ENCODE results near the gene AGO4.
"Not testable (repeated sequence)": the region's sequence is repeated elsewhere in the genome, so short reads cannot be mapped to it uniquely, and the experiment has no call there.

Gene AGO4

DNA sequence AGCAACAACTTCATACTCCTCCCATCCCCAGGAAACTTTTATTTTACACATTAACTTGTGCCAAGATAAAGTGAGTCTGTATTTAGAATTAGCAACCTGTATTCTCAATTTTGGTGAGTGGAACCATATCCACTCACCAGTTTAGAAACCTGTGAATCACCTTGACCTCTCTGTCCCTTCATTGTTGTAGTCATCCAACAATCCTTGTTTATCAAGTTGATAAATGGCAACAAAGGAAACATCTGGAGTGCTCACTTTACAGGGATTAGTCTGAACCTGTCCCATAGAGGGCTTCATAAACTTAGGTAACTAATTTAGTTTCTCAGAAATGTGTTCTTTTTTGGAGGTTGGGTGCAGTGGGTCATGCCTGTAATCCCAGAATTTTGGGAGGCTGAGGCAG, 34.1 kb upstream of the AGO4 start:
- peaks cover 3% of the 10 kb centered on the region for H3K79me2 ChIP-seq (ENCODE audit: insufficient read depth, low read length)
- no peaks in the 10 kb centered on the region for H3K9me3 ChIP-seq (ENCODE audit: low read length)
- no peaks in the 10 kb centered on the region; the same call in 1 of the 2 replicates for H3F3A ChIP-seq (ENCODE audit: insufficient read depth, low read length)
- H3K4me2 ChIP-seq (ENCODE audit: low read length), result no peak overlapping the region
- peaks cover 7% of the 10 kb centered on the region for H3K4me1 ChIP-seq (ENCODE audit: insufficient read depth, low read length, severe bottlenecking)
- H3K27ac ChIP-seq (ENCODE audit: low read depth, low read length, poor library complexity, severe bottlenecking), result no peak overlapping the region
- no peak overlapping the region for H2AFZ ChIP-seq (ENCODE audit: low read length)
- no peaks in the 10 kb centered on the region for H3K27me3 ChIP-seq (ENCODE audit: insufficient read depth, low read length)
- no peaks in the 10 kb centered on the region for H4K20me1 ChIP-seq (ENCODE audit: insufficient read depth, low read length)
- TF ChIP-seq EZH2 (IDR thresholded peaks at IDR 0.05; ENCODE audit: borderline replicate concordance, low read length) (no peak), CTCF (IDR thresholded peaks at IDR 0.05; ENCODE audit: low read length) (no peak)
- H3K9me2 ChIP-seq (ENCODE audit: low read depth, low read length), result no peaks in the 10 kb centered on the region
- no peaks in the 10 kb centered on the region for H3K36me3 ChIP-seq (ENCODE audit: insufficient read depth, low read length)
- no peak overlapping the region for H3K4me3 ChIP-seq (ENCODE audit: low read depth, low read length, poor library complexity, severe bottlenecking)
- no peak overlapping the region for H3K9ac ChIP-seq (ENCODE audit: low read length)

DNA sequence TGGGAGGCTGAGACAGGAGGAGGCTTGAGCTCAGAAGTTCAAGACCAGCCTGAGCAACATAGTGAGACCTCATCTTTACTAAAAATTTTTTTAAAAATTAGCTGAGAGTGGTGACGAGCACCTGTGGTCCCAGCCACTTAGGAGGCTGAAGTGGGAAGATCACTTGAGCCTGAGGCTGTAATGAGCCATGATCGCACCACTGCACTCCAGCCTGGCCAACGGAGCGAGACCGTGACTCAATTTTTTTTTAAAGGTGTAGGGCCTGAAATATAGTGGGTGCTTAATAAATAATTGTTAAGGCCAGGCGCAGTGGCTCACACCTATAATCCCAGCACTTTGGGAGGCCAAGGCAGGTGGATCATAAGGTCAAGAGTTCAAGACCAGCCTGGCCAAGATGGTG, 31.6 kb upstream of the AGO4 start:
- not testable (repeated sequence) for H3K4me3 ChIP-seq (ENCODE audit: low read depth, low read length, poor library complexity, severe bottlenecking); H3K4me2 ChIP-seq (ENCODE audit: low read length); H3K27me3 ChIP-seq (ENCODE audit: insufficient read depth, low read length); H3K9me3 ChIP-seq (ENCODE audit: low read length); H3K36me3 ChIP-seq (ENCODE audit: insufficient read depth, low read length); H3K4me1 ChIP-seq (ENCODE audit: insufficient read depth, low read length, severe bottlenecking); H2AFZ ChIP-seq (ENCODE audit: low read length); H3K27ac ChIP-seq (ENCODE audit: low read depth, low read length, poor library complexity, severe bottlenecking); H4K20me1 ChIP-seq (ENCODE audit: insufficient read depth, low read length); H3K9ac ChIP-seq (ENCODE audit: low read length); H3K79me2 ChIP-seq (ENCODE audit: insufficient read depth, low read length); H3K9me2 ChIP-seq (ENCODE audit: low read depth, low read length); H3F3A ChIP-seq (ENCODE audit: insufficient read depth, low read length)

DNA sequence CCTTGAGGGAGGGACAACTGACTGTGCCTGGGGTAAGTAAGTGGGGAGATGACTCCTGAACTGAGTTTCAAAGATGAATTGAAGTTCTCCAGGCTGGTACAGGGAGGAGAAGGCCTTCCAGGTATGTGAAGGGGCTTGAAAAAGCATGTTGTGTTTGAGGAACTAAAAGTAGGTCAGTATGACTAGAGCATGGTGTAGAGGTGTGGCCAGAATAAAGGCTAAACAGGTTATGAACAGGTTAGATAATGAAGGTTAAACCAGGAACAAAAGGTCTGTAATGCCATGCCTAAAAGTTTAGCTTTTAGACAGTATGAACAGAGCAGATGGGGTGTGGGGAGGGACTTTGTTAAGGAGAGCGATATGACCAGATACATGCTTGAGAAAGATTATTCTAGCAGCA, 30.7 kb upstream of the AGO4 start:
- Histone ChIP-seq H3K79me2 (ENCODE audit: insufficient read depth, low read length) (no peaks in the 10 kb centered on the region), H3K4me1 (ENCODE audit: insufficient read depth, low read length, severe bottlenecking) (no peaks in the 10 kb centered on the region), H2AFZ (ENCODE audit: low read length) (no peak overlapping the region), H4K20me1 (ENCODE audit: insufficient read depth, low read length) (no peaks in the 10 kb centered on the region), H3K36me3 (ENCODE audit: insufficient read depth, low read length) (no peaks in the 10 kb centered on the region), H3K9ac (ENCODE audit: low read length) (no peak overlapping the region), H3K27ac (ENCODE audit: low read depth, low read length, poor library complexity, severe bottlenecking) (no peak overlapping the region), H3F3A (ENCODE audit: insufficient read depth, low read length) (no peaks in the 10 kb centered on the region), H3K27me3 (ENCODE audit: insufficient read depth, low read length) (no peaks in the 10 kb centered on the region), H3K4me3 (ENCODE audit: low read depth, low read length, poor library complexity, severe bottlenecking) (no peak overlapping the region), H3K4me2 (ENCODE audit: low read length) (no peak overlapping the region), H3K9me3 (ENCODE audit: low read length) (no peaks in the 10 kb centered on the region), H3K9me2 (ENCODE audit: low read depth, low read length) (no peaks in the 10 kb centered on the region)
- TF ChIP-seq EZH2 (IDR thresholded peaks at IDR 0.05; ENCODE audit: borderline replicate concordance, low read length) (no peak), CTCF (IDR thresholded peaks at IDR 0.05; ENCODE audit: low read length) (no peak)

GRCh38 chr1:35783055-35783583, 24.7 kb upstream of the AGO4 start:
- H3K9ac ChIP-seq (ENCODE audit: low read length), result no peak overlapping the region
- H3K27ac ChIP-seq (ENCODE audit: low read depth, low read length, poor library complexity, severe bottlenecking), result no peak overlapping the region
- no peak overlapping the region for H3K4me2 ChIP-seq (ENCODE audit: low read length)
- no peaks in the 10 kb centered on the region for H4K20me1 ChIP-seq (ENCODE audit: insufficient read depth, low read length)
- H3K27me3 ChIP-seq (ENCODE audit: insufficient read depth, low read length), result no peaks in the 10 kb centered on the region
- H3K4me3 ChIP-seq (ENCODE audit: low read depth, low read length, poor library complexity, severe bottlenecking), result no peak overlapping the region
- no peaks in the 10 kb centered on the region for H3K79me2 ChIP-seq (ENCODE audit: insufficient read depth, low read length)
- H3K36me3 ChIP-seq (ENCODE audit: insufficient read depth, low read length), result no peaks in the 10 kb centered on the region
- H2AFZ ChIP-seq (ENCODE audit: low read length), result no peak overlapping the region
- H3K4me1 ChIP-seq (ENCODE audit: insufficient read depth, low read length, severe bottlenecking), result no peaks in the 10 kb centered on the region
- H3K9me3 ChIP-seq (ENCODE audit: low read length), result no peaks in the 10 kb centered on the region
- TF ChIP-seq CTCF (IDR thresholded peaks at IDR 0.05; ENCODE audit: low read length) (no peak), EZH2 (IDR thresholded peaks at IDR 0.05; ENCODE audit: borderline replicate concordance, low read length) (no peak)
- H3K9me2 ChIP-seq (ENCODE audit: low read depth, low read length), result no peaks in the 10 kb centered on the region
- no peaks in the 10 kb centered on the region for H3F3A ChIP-seq (ENCODE audit: insufficient read depth, low read length)

DNA sequence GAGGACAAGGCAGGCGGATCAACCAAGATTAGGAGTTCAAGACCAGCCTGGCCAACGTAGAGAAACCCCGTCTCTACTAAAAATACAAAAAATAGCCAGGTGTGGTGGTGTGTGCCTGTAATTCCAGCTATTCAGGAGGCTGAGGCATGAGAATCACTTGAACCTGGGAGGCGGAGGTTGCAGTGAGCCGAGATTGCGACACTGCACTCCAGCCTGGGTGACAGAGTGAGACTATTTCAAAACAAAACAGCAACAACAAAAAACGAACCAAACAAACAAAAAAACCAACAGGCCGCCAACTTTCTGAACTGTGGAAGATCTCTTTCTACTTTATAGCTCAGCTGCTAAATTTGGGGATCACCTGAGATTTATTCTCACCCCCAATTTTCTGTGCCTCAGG, 23.5 kb upstream of the AGO4 start:
- H2AFZ ChIP-seq (ENCODE audit: low read length); H3K9me2 ChIP-seq (ENCODE audit: low read depth, low read length); H3K79me2 ChIP-seq (ENCODE audit: insufficient read depth, low read length); H3K27ac ChIP-seq (ENCODE audit: low read depth, low read length, poor library complexity, severe bottlenecking); H3K4me2 ChIP-seq (ENCODE audit: low read length); H3K36me3 ChIP-seq (ENCODE audit: insufficient read depth, low read length); H3F3A ChIP-seq (ENCODE audit: insufficient read depth, low read length); H3K4me1 ChIP-seq (ENCODE audit: insufficient read depth, low read length, severe bottlenecking); H4K20me1 ChIP-seq (ENCODE audit: insufficient read depth, low read length); H3K9me3 ChIP-seq (ENCODE audit: low read length); H3K9ac ChIP-seq (ENCODE audit: low read length); H3K4me3 ChIP-seq (ENCODE audit: low read depth, low read length, poor library complexity, severe bottlenecking); H3K27me3 ChIP-seq (ENCODE audit: insufficient read depth, low read length): not testable (repeated sequence)
